GM18951 (cell line): ENCODE results near the gene SENP6.
"Not testable (repeated sequence)": the region's sequence is repeated elsewhere in the genome, so short reads cannot be mapped to it uniquely, and the experiment has no call there.

Experiments
- POLR2A ChIP-seq: IDR thresholded peaks from 4 replicates; pipeline ENCODE4 v1.6.1; 2011; ENCODE audit warnings: mild to moderate bottlenecking; ENCODE audit not compliant: insufficient read length, insufficient read depth; ENCODE audit errors: extremely low read depth
- in situ Hi-C: fragments of 300-500 bp; cut with MboI; formaldehyde crosslinking; loops from one replicate; pipeline ENCODE4 v1.12.0; 2022; ENCODE audit warnings: low sequenced_read_pairs, mixed read lengths, inconsistent platforms; ENCODE audit not compliant: unreplicated experiment

SENP6 gene

GRCh38 chr6:75727206-75727605, 125.5 kb downstream of the SENP6 start:
- in situ Hi-C loops: no loop called here
- no peak for TF ChIP-seq POLR2A

- in situ Hi-C loops: not testable (repeated sequence)
Observed at GRCh38 chr6:75731029-75731428, 129.3 kb downstream of the SENP6 start.

GRCh38 chr6:75735491-75736186, 134.0 kb downstream of the SENP6 start:
- in situ Hi-C loops: no loop called here

GRCh38 chr6:75743971-75744370, 142.3 kb downstream of the SENP6 start:
- in situ Hi-C loops: no loop called here
- no peak for TF ChIP-seq POLR2A

More at GRCh38 chr6:75735491-75736186, 134.0 kb downstream of the SENP6 start:
- no peak for TF ChIP-seq POLR2A

GRCh38 chr6:75745404-75745803, 143.7 kb downstream of the SENP6 start:
- in situ Hi-C loops: no loop called here

GRCh38 chr6:75746221-75746620, 144.5 kb downstream of the SENP6 start:
- in situ Hi-C loops: no loop called here
- TF ChIP-seq POLR2A: no peak

More at GRCh38 chr6:75745404-75745803, 143.7 kb downstream of the SENP6 start:
- TF ChIP-seq POLR2A: no peak

- no peak for TF ChIP-seq POLR2A
- in situ Hi-C loops: no loop called here
Observed at GRCh38 chr6:75747152-75747992, 145.7 kb downstream of the SENP6 start.

GRCh38 chr6:75748003-75748742, 146.5 kb downstream of the SENP6 start:
- no peak for TF ChIP-seq POLR2A

GRCh38 chr6:75748743-75749538, 147.3 kb downstream of the SENP6 start, which contains the start of gene MYO6:
Gene MYO6 (plus strand): TSS chr6:75749239. CDS start chr6:75817548, 68,309 bp downstream.
- peak; percentile 96 for TF ChIP-seq POLR2A
- in situ Hi-C loops: no loop called here

More at GRCh38 chr6:75748003-75748742, 146.5 kb downstream of the SENP6 start:
- in situ Hi-C loops: no loop called here

- in situ Hi-C loops: no loop called here
- no peak for TF ChIP-seq POLR2A
Observed at GRCh38 chr6:75751443-75751842, 149.8 kb downstream of the SENP6 start.

GRCh38 chr6:75752365-75752764, 150.7 kb downstream of the SENP6 start:
- no peak for TF ChIP-seq POLR2A
- in situ Hi-C loops: no loop called here

GRCh38 chr6:75755704-75756103, 154.0 kb downstream of the SENP6 start:
- TF ChIP-seq POLR2A: no peak
- in situ Hi-C loops: no loop called here
